ENCODE results near the gene DCUN1D4. TPM values are rescaled to one million over a fixed set of nuclear protein-coding genes. Genes with fewer than 3 reads are reported as not detected.

The DCUN1D4 gene
- total RNA-seq, 2 donors from 2014 or later = 42.0 to 51.5 TPM

- peaks cover 32% of the 10 kb centered on the region for H3K4me1 Mint-ChIP-seq
- no peak for DNase-seq
- peaks cover 9% of the 10 kb centered on the region for H3K4me1 ChIP-seq (ENCODE audit: control insufficient read depth, insufficient read depth, low read length)
Observed at GRCh38 chr4:51851937-51852290, 9.0 kb downstream of the DCUN1D4 start.

GRCh38 chr4:51853027-51853682 is 10.2 kb downstream of the DCUN1D4 start:
- Histone ChIP-seq H3K36me3 (ENCODE audit: control insufficient read depth, insufficient read depth, low read length) (no peaks in the 10 kb centered on the region), H3K9ac (ENCODE audit: extremely low read depth, low read length, poor library complexity, severe bottlenecking) (no peak overlapping the region), H3K9me3 (ENCODE audit: control insufficient read depth, low read length) (no peaks in the 10 kb centered on the region), H3K4me3 (ENCODE audit: low read length) (no peak overlapping the region), H3K27me3 (ENCODE audit: control insufficient read depth, insufficient read depth, low read length, poor library complexity, severe bottlenecking) (no peaks in the 10 kb centered on the region), H3K27ac (ENCODE audit: low read depth, low read length) (peak overlapping the region; percentile 9), H3K4me1 (ENCODE audit: control insufficient read depth, insufficient read depth, low read length) (peaks cover 9% of the 10 kb centered on the region)
- Mint-ChIP-seq H3K27me3 (ENCODE audit: insufficient read depth) (no peaks in the 10 kb centered on the region), H3K36me3 (ENCODE audit: low read depth) (peaks cover 3% of the 10 kb centered on the region), H3K4me3 (no peak overlapping the region), H3K9me3 (no peaks in the 10 kb centered on the region), H3K27ac (peak overlapping the region; percentile 83), H3K4me1 (peaks cover 32% of the 10 kb centered on the region)
- peak; percentile 60 for DNase-seq
- 77 to 87% methylated on average over 3 to 6 of the region's 6 CpGs for WGBS, 2 experiments (ENCODE audit: insufficient coverage in 1 of 2, insufficient read length in 1 of 2)
- no peak for TF ChIP-seq CTCF (conservative IDR thresholded peaks at IDR 0.05)

More at GRCh38 chr4:51851937-51852290, 9.0 kb downstream of the DCUN1D4 start:
- H3K4me3 Mint-ChIP-seq = no peak overlapping the region
- no peaks in the 10 kb centered on the region for H3K27me3 ChIP-seq (ENCODE audit: control insufficient read depth, insufficient read depth, low read length, poor library complexity, severe bottlenecking)
- no peak overlapping the region for H3K4me3 ChIP-seq (ENCODE audit: low read length)
- no peaks in the 10 kb centered on the region for H3K9me3 ChIP-seq (ENCODE audit: control insufficient read depth, low read length)
- peaks cover 5% of the 10 kb centered on the region for H3K36me3 ChIP-seq (ENCODE audit: control insufficient read depth, insufficient read depth, low read length)
- H3K27ac ChIP-seq (ENCODE audit: low read depth, low read length) = peak overlapping the region; percentile 40
- H3K27me3 Mint-ChIP-seq (ENCODE audit: insufficient read depth) = no peaks in the 10 kb centered on the region
- H3K36me3 Mint-ChIP-seq (ENCODE audit: low read depth) = no peaks in the 10 kb centered on the region
- no peaks in the 10 kb centered on the region for H3K9me3 Mint-ChIP-seq
- TF ChIP-seq CTCF (conservative IDR thresholded peaks at IDR 0.05) = no peak
- H3K27ac Mint-ChIP-seq = peak overlapping the region; percentile 17
- H3K9ac ChIP-seq (ENCODE audit: extremely low read depth, low read length, poor library complexity, severe bottlenecking) = no peak overlapping the region

- no peak overlapping the region for H3K9ac ChIP-seq (ENCODE audit: extremely low read depth, low read length, poor library complexity, severe bottlenecking)
- Mint-ChIP-seq H3K27me3 (ENCODE audit: insufficient read depth) (no peaks in the 10 kb centered on the region), H3K9me3 (no peaks in the 10 kb centered on the region), H3K4me1 (peaks cover 33% of the 10 kb centered on the region), H3K36me3 (ENCODE audit: low read depth) (peaks cover 3% of the 10 kb centered on the region), H3K27ac (no peak overlapping the region), H3K4me3 (no peak overlapping the region)
- 93 to 100% methylated on average over 1 to 2 of the region's 2 CpGs for WGBS, 2 experiments (ENCODE audit: insufficient coverage in 1 of 2, insufficient read length in 1 of 2)
- H3K4me3 ChIP-seq (ENCODE audit: low read length) = no peak overlapping the region
- H3K27me3 ChIP-seq (ENCODE audit: control insufficient read depth, insufficient read depth, low read length, poor library complexity, severe bottlenecking) = no peaks in the 10 kb centered on the region
- H3K4me1 ChIP-seq (ENCODE audit: control insufficient read depth, insufficient read depth, low read length) = peaks cover 9% of the 10 kb centered on the region
- no peak for TF ChIP-seq CTCF (conservative IDR thresholded peaks at IDR 0.05)
- no peaks in the 10 kb centered on the region for H3K9me3 ChIP-seq (ENCODE audit: control insufficient read depth, low read length)
- peaks cover 1% of the 10 kb centered on the region for H3K36me3 ChIP-seq (ENCODE audit: control insufficient read depth, insufficient read depth, low read length)
- DNase-seq = no peak
- no peak overlapping the region for H3K27ac ChIP-seq (ENCODE audit: low read depth, low read length)
Observed at GRCh38 chr4:51855270-51855669, 12.3 kb downstream of the DCUN1D4 start.
